AG09319 (cell line): ENCODE measurements around the gene KLHL42.

Source experiments
- DNase-seq: peaks from one replicate; pipeline ENCODE4 v3.0.0-alpha.2; 2010; ENCODE audit warnings: low read depth; ENCODE audit errors: extremely low read depth
- TF ChIP-seq, protein P1 (sequence below): IDR thresholded peaks from 2 replicates; pipeline ENCODE4 v1.5.1; 2011; ENCODE audit warnings: low read depth, mild to moderate bottlenecking, inconsistent platforms, low read length, moderate library complexity

KLHL42 gene

DNA sequence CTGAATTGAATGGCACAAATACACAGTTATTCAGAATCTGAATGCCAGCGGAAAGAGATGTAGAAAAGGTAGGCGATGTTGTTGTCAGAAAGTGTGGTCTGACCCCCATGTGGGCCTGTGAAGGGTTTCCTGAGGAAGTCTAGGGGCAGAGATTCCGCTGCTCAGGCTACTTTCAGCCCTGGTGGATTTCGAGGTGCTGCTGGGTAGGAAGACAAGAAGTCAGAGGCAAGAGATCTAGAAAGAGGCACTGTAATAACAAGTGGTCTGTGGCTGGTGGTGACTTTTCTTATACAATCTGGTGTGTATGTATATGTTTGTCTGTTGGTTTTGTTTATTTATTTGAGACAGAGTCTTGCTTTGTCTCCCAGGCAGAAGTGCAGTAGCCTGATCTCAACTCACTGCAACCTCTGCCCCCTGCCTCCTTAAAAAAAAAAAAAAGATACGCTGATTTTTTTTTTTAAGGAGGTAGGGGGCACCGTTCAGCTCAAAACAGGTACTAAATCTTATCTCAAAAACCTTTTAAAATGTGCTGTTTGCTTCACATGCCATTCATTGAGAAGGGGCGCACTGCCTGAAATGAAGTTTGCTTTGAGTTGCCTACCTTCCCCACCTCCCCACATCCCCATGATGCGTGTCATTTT lies 27.1 kb downstream of the KLHL42 start:
- TF ChIP-seq, protein P1, sequence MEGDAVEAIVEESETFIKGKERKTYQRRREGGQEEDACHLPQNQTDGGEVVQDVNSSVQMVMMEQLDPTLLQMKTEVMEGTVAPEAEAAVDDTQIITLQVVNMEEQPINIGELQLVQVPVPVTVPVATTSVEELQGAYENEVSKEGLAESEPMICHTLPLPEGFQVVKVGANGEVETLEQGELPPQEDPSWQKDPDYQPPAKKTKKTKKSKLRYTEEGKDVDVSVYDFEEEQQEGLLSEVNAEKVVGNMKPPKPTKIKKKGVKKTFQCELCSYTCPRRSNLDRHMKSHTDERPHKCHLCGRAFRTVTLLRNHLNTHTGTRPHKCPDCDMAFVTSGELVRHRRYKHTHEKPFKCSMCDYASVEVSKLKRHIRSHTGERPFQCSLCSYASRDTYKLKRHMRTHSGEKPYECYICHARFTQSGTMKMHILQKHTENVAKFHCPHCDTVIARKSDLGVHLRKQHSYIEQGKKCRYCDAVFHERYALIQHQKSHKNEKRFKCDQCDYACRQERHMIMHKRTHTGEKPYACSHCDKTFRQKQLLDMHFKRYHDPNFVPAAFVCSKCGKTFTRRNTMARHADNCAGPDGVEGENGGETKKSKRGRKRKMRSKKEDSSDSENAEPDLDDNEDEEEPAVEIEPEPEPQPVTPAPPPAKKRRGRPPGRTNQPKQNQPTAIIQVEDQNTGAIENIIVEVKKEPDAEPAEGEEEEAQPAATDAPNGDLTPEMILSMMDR: no peak
- no peak for DNase-seq

DNA sequence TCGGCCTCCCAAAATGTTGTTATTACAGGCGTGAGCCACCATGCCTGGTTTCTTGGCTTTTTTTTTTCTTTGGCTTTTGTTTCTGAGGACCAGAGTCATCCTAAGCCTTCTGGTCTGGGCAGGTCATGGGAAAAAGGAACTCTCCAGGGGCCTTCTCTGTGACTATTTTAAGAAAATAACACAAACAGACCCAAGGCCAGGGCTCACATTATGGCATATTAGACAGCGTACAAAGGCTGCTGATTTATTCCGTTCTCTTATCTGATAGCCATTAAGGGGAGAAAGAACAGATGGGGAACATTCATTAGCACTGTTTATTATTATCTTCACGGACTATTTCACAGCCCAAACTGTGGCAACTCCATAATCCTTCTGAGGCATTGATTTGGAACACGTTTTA lies 28.8 kb downstream of the KLHL42 start:
- TF ChIP-seq, protein P1: no peak
- DNase-seq: no peak

DNA sequence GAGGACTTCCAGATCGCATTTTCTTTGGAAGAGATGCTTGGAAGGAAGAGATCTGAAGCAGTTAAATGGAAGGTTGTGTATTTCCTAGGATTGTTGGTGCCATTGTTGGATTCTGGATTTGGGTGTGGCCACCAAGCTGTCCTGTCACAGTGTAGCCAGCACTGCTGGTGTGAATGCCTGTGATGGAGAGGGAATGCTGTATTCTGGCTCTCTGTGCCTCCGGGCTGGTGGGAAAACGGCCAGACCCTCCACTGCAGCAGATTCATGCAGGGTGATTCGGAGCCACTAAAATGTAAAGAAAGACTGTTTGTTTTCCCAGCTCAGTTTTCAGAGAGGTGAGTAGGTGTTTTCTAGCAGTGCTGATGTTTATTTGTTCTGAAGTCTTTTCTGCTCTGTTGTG lies 30.7 kb downstream of the KLHL42 start:
- no peak for DNase-seq
- TF ChIP-seq, protein P1: no peak

DNA sequence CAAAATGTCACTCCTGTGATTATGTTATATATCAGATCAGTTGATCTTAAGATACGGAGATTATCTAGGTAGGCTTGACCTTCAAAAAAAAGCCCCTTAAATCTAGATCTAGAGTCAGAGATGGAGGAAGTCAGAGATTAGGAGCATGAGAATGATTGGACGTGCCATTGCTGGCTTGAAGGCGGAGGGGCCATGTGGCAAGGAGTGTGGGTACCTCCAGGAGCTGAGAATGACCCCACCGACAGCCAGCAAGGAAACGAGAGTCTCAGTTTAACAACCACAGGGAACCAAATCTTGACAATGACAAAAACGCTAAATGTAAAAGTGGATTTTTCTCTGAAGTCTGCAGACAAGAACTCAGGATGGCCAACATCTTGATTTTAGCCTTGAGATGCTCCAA lies 32.5 kb downstream of the KLHL42 start:
- TF ChIP-seq, protein P1: no peak
- DNase-seq: no peak

DNA sequence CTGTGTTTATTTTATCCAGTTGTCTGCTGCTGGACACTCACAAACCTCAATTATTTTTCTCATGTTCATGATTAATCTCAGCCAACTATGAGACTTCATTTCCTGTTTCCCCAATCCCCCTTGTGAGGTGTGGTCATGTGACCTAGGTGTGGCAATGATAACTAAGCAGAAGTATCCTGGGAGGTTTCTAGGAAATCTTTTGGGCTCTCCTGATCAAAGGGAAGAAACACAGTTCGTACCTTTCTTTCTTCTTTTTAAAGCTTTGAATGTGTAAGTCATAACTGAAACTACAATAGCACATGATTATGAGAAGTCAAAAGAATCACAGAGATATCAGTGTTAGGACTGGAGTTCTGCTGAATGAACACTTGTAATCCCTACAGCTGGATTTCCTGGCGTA lies 34.4 kb downstream of the KLHL42 start:
- no peak for DNase-seq
- TF ChIP-seq, protein P1: no peak

DNA sequence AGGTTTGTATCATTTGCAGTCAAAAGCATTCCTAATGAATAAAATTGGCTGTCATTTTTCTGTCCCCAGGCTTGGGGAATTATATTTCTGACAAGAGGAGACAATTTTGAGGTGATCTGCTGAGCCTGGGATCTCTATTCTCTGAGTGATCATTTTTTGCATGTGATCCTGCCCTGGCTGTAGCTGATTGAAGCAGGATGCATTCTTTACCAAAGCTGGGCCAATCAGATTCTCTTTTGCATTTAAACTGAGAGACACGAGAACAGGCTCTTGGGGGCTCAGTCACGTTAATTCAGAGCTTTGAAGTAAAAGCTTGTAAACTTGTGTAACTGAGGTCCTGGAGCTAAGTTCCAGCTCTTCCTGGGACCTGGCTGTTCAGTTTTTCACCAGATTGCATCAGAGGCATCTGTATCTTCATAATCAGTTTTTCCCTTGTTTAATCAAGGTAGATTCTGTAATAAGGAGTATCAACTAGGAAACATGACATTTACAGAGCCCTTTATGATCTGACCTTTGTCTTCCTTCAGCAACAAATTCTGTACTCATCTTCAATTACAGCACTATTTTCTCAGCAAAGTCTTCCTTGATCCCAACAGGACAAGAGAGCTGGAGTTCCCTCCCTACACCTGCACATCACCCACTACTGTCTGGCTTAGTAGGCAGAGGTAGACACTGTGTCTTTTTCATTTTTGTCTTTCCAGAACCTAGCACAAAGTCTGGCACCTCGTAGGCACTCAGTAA lies 35.0 kb downstream of the KLHL42 start:
- TF ChIP-seq, protein P1: no peak
- DNase-seq: no peak

DNA sequence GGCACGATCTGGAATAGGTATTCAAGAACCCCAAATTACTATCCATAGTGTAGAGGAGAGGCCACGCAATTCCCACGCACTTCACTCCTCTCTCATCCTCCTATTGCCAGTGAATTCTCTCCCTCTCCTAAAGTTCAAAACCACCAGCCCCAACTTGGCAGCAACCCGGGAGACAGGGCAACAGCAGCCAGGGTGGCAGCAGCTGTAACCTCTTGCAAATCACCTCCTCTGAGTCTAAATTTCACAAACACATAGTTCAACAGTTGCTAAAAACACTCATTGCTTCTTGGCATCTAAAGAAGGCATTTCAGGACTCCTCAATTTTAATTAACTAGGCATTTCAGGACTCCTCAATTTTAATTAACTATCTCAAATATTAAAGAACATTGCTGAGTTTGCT lies 37.7 kb downstream of the KLHL42 start:
- no peak for DNase-seq
- TF ChIP-seq, protein P1: no peak
